HG03139 (cell line): ENCODE results near the gene CACNA1E.

Experiments
- ATAC-seq: cut with Tn5 transposase; IDR thresholded peaks from one replicate; pipeline ENCODE4 v1.9.1; 2021; ENCODE audit not compliant: unreplicated experiment

The CACNA1E gene

DNA sequence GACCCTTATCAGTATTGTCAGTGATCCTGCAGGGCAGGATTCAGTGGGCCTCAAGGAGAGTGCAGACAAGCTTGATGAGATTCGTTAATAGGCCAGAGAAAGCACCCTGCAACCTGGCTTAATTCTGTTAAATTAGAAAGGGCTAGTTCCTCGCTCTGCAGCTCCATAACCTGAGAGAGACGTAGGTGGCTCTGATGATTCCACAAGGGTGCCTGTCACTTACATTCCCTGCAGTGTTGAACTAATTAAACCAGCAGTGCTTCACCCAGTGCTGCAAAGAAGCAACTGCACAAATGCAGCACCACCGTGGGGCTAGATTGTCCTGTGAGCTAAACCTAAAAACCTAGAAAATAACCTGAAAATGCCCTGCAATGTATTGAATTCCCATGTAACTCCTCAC lies 270.8 kb downstream of the CACNA1E start:
- ATAC-seq = no peak

DNA sequence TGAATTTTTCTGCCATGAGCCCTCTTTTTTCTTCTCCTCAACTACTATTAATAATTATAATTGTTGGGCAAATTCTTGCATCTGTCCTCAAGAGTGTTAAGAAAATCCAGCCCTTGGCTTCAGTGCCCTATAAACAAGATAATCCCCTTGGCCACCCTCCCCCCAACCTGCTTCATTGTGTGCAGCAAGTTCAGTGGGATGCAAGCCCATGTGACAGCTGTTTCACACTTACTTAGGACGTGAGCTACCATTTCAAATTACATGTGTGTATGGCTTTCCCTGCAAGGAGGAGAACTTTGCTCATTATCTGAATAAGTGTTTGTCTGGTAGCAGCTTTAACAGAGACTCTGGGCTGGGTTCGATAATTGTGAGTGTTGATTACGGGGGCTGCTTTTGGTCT lies 276.2 kb downstream of the CACNA1E start:
- ATAC-seq = no peak

DNA sequence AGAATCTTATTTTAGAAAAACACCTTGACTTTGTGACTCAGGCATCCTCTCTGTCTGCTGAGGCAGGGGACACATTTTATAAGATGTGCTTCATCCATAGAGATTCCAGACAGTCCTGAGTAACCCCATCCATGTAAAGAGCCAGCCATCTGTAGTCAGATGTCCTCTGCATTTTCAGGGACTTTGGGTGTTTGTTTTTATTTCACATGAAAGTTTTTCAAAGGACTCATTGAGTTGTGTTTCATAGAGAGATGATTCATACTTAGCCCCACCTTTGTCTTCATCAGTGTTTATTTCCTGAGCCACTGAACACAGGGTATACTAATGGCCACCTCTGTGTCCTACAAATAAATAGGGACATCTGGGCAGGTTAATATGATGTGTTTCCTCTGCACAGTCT lies 280.4 kb downstream of the CACNA1E start:
- no peak for ATAC-seq

DNA sequence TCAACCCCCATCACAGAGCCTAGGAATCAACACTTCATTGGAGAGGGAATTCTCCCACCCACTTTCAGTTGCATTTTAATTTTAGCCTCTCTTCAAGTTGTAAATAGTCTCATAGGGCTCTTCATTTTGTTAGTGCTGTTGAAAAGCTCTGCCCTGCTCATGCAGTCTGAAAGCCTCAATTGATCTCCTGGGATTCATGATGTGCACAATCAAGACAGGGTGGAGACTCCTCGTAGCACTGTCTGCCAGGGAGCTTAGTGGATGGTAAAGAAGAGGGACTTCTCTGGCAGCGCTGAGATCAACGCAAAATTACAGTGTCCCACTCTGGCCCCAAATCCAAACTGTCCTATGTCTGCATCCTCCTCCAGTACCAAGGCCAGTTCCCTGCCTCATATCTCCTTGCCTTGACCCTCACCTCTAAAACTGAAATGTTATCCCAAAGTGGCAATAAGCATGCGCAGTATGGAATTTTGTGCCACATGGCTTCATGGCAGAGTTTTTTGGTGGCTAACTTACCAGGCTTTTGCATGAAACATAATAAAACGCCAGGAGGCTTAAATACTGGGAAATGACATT lies 282.2 kb downstream of the CACNA1E start:
- no peak for ATAC-seq

DNA sequence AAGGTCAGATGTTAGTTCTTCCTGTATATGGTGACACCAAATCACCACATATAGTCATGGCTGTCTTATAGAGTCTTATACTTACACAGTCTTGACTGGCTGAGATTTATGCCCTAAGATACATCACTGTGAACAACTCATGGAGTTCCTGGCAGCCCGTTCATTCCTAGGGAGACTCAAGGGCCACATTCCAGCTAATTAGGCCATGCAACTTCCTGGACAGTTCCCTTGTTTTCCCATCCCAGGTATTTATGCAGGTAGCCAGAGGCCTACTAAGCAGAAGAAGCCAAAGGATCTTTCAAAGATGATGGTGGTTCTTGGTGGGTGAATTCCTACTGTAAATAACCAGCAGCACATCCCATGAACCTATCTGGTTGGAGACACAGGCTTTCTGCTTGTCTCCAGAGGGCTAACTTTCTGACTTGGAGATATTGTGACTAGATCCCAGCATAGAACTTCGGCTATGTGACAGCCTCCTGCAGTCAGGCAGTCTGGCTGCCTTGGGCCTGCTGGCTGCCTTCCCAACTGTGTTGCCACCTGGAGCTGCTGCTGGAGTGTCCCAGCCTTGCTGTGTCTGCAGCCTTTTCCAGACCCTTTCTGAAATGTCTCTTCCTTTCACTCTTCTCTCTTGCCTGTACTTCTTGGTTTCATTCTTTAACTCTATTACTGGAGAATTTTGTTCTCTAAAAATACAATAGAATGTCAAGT lies 283.8 kb downstream of the CACNA1E start:
- no peak for ATAC-seq

DNA sequence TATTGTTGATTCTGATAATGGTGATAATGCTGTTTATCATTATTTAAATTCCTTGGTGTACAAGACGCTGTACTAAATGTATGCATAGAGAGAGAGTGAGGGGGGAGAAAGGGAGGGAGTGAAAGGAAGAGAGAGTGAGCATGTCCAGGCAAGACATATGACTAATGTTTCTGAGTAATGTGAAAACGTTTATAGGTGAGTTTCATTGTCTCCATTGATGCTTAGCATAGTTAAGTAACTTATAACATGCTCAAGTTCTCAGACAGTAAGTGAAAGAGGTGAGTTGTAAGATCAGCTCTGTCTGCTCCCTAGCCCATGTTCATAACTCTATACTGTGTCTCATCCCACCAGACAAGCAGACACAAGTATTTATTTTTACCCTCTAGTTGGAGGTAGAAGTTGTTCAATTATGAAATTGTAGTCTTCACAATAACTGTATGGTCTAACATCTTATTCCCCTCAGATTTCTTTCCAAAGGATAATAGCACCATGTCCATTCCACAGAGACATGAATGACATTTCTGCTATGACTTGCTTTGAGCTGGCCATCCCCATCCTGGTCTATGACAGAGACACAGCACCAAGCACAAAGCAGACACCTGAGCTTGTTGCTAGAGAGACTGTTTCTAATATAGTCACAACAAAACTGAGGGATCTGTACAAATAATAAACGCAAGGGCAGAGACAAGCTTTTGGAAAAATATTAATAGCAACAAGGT lies 285.1 kb downstream of the CACNA1E start:
- ATAC-seq = no peak

DNA sequence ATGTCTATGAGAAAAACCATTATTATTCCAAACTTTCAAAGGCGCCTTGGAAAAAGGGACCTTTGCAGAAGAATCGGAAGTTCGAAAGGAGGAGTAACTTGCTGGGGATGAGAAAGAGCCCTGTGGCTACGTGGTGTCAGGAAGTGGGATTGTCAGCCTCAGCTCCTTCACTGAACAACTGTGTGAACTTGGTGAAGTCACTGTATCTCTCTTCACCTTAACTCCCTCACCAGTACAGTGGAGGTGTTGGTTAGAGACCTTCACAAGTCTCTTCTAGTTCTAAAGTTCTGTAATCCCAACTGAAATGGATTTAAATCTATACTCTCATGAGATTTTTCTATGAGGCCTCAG lies 285.6 kb downstream of the CACNA1E start:
- ATAC-seq = no peak

DNA sequence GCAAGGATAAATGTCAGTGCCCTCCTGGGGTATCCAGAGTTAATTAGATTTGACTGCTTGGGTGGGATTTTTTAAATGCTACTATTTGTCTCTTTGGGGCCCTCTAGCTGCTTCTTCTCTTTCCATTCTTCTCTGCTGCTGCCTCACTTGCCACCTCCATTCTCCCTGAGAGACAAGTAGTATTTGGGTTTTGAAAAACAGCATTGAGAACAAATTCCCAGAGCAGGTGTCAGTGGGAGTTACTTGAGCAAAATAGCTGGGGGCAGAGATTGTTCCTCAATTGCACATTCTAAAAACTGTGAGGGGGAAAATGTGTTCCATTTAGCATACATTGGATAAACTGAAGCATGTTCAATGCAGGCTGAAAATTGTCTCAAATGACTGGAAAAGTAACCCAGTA lies 286.5 kb downstream of the CACNA1E start:
- ATAC-seq = no peak

DNA sequence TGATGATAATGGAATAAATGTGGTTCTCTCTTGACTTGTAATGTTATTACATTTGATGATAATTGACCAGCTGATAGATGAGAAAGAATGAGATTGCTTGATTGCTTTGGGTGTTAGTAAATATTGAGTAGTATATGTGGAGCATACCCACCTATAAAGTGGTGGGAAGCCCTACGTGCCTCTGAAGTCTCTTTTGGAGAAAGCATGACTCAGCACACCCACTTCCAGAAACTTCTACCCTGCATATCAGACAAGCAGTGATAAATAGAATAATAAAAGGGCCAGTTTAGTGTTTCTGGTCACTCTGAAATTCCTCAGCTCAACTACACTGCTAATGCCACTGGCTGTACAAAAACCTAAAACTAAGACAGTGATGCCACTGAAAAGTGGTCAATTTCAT lies 289.4 kb downstream of the CACNA1E start:
- no peak for ATAC-seq

DNA sequence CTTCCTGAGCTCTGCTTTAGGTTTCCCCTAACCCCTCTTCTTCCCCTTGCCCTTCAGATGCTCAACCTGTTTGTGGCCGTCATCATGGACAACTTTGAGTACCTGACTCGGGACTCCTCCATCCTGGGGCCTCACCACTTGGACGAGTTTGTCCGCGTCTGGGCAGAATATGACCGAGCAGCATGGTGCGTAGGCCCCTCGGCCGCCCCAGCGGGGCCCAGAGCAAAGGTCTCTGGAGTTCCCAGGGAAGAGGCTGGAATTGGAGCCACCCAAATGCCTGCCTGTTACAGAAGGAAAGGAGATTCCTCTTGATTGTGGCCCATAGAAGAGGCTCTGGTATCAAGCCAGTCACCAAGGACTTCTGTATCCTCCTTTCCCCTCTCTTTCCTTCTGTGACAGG lies 292.7 kb downstream of the CACNA1E start:
- ATAC-seq = no peak

DNA sequence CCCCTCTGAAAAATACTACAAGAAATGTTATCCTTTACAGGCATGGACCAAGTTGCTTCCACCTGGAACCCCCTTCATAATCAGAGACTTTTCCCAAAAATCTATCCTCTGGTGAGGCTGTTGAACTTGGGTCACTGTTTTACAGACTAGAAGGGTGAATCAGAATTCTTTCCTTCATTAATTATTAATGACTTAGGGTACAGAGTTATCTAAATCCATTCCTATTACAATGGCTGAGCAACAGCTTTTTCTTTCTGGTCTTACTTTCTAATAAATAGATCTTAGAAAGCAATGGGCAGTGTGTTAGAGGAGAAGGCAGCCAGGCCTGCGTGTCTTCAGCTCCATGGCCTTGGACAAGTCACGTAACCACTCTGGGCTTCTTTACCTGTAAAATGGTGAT lies 294.0 kb downstream of the CACNA1E start:
- no peak for ATAC-seq

DNA sequence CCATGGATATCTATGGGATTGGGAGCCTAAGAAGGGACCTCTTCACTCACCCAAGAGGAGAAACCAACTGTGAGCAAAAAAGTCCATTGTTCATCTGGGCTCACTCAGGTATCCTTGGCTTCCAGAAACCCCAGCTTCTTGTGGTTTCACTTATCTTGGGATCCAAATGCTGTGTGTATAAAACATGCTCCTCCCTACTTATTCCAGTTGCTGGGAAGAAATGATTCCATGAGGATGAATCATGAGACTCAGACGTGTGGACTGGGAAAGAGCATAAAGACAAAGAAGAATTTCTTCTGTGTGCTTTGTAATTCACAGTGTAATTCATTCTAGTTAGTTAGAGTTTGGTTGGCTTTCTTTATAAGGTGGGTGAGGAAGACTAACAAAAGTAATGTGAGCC lies 294.5 kb downstream of the CACNA1E start:
- ATAC-seq = no peak

DNA sequence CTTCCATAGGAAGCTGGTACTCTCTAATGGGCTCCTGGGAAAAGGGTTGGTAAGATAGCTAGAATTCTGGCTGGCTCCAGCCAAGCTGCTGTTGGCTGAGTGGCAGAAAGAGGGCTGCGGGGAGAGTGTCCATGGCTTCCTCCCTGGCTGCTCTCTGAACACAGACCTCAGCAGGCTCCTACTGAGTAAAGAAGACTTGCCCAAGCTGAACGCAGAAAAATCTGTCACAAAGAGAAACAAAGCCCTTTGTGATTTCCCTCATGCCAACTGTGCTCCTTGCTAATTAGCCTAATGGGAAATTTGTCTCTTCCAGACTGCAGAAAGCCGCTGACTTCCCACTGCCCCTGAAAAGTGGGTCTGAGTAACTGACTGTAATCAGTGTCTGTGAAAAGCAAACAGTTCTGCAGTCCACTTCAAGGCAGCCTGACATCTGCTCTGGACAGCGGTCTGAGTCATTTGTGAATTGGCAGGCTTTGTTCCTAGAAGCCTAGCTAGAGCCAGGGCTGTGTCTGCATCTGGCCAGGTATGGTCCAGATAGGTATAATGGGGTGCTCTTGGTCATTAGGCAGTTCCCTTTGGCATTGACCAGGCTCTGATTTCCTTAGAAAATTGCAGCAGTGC lies 295.4 kb downstream of the CACNA1E start:
- ATAC-seq = no peak

DNA sequence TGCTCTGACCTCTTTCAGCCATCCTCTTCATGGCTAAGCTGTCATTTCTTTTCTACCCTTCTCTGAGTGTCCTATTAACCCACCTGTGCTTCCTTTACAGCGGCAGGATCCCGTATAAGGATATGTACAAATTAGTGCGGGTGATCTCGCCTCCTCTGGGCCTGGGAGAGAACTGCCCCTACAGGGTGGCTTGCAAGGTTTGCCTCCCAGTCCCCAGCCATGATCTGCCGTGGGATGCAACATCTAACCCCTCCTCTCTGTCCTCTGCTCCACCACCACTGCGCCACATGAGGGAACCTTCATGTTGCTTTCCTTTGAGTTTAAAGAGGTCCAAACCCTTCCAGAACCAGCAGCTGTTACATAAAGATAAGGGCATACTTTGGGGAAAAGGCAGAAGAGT lies 296.0 kb downstream of the CACNA1E start:
- ATAC-seq = no peak

DNA sequence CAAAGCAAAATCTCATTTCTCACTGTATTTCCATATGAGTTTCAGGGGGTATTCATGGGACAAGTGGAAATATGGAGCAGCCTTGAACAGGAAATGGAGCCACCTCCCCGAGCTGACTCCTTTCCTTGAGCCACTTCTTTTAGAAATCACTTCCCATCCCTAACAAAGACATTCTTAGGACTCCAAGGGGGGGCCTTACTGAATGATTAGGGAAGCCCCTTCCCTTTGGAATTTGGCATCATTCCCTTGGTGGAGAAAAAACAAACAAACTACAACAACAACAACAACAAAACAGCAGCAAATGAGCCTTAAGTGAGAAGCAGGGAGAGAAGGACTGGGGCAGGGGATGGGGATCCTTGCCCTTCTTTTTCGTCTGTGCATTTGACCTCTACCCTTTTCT lies 299.9 kb downstream of the CACNA1E start:
- ATAC-seq = no peak

DNA sequence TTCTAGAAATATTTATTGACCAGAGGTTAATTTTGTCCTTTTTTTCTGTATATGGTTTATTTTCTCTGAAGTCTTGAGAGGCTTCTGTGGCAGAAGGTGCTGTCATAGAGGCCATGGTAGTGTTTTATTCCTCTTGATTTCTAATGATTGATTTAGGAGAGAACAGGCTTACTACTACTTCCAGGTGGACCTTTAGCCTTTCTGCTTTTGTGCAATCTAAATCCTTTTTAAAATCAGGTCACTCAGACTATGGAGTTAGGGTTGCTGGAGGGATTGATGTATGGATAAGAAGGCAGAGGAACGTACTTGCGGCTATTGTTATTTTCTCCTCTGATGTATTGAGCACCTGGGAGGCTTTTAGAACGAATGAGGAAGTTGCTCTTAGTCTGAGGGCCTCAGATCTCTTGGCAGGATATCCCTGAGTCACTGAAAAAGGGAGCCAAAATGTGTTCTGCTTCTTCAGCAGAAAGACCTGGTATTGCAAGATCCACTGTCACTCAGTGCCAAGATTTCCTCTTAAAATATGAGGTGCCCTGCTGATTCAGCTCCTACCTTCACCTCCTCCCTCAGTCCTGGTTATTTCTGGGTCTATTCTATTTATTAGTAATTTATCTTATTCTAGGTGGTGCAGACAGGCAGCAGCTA lies 300.8 kb downstream of the CACNA1E start:
- ATAC-seq = no peak

DNA sequence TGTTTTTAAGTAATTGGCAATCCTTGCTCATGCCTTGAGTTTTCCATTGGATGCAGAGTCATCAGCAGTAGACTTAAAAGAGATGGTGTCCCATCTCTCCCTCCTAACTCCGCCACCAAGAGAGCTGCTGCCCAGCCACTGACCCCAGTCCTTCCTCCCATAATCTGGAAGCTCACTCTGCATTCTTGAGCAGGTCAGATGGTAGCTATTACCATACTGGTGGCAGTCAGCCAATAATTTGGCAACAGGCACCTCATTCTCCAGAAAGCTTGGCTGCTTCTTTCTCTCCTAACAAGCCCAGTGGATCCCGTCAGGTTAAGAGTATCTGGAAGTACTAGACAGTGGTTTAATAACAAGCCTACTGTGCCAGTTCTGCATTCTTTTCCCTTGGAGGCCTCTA lies 306.1 kb downstream of the CACNA1E start:
- ATAC-seq = no peak

DNA sequence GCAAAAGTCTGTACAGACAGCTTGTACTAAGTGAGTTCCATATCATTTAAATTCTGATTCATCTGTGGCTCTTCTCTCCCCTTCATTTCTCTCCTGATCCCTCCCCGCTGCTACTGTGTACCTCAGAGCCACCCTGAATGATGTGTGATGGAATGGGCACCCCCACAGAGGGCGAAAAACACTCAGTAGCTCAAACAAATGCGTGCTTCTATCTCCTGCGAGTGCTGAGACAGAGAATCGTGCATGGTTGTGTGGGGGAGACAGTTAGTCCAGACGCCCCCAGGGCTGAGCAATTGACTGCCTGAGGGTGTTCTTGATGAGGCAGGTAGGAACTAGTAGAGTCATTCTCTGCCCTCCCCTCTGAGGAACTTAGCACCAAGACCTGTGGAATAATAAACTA lies 308.4 kb downstream of the CACNA1E start:
- ATAC-seq = no peak

DNA sequence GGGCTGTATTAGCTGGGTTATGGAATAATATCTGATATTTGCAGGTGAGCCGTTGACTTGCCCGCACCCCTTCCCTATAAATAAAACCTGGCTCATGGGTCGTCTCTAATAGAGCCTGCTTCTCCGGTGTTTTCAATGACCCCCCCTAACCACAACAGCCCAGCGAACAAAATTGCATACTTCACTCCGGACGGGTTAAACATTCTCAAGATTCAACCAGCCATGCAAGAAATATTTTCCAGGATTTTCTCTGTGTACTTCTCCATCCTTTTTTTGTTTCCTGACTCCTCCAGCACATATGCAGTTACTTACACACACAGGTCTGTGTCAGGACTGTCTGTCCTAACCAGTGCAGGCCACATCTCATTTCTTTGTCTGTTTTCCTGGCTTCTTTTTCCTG lies 310.5 kb downstream of the CACNA1E start:
- no peak for ATAC-seq

DNA sequence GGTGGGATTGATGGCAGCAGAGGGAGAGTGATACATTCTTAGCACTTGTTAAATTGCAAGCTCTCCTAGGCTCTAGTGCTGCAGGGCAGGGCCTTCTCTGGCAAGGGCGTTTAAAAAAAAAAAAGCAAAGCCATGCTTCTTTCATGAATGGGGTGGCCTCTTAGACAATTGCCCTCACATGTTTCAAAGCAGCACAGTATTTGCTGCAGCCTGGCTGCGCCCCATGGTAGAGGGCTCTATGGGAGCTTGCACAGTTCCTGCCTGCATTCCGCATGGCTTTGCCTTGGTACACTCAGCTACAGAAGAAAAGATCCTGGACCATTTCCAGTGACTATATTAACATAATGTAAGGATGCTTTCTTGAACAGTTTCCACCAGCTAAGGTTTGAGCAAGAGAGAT lies 311.0 kb downstream of the CACNA1E start:
- ATAC-seq = no peak

DNA sequence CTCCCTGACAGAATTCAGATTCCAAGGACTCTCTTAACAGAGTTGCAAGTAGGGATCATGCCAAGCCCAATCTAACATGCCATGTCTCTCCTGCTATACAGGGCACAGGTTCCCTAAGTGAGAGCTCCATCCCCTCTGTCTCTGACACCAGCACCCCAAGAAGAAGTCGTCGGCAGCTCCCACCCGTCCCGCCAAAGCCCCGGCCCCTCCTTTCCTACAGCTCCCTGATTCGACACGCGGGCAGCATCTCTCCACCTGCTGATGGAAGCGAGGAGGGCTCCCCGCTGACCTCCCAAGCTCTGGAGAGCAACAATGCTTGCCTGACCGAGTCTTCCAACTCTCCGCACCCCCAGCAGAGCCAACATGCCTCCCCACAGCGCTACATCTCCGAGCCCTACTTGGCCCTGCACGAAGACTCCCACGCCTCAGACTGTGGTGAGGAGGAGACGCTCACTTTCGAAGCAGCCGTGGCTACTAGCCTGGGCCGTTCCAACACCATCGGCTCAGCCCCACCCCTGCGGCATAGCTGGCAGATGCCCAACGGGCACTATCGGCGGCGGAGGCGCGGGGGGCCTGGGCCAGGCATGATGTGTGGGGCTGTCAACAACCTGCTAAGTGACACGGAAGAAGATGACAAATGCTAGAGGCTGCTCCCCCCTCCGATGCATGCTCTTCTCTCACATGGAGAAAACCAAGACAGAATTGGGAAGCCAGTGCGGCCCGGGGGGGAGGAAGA lies 315.0 kb downstream of the CACNA1E start:
- no peak for ATAC-seq
